HS-27A (cell line): ENCODE results near the gene ELMO1.

Experiments
- DNase-seq: peaks from one replicate; pipeline ENCODE4 v3.0.0-alpha.2; 2012; ENCODE audit warnings: low read depth, missing footprints

The ELMO1 gene

DNA sequence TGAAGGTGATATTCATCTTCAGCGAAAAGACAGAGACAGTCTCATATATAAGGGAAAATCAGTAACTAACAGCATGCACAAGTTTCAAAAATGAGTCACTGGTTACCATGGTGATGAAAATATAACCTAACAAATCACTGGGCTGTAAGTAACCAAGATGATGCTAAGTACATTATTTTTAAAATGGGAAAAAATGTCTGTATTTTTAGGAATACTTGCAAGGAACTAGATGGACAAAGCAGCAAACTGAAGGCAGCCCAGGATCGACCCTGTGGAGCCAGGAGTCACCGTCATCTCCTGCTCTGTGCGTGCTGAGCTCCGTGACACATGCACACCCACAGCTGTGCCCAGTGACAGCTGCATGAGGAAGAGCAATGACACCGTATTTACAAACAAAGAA, 137.3 kb downstream of the ELMO1 start:
- no peak for DNase-seq

DNA sequence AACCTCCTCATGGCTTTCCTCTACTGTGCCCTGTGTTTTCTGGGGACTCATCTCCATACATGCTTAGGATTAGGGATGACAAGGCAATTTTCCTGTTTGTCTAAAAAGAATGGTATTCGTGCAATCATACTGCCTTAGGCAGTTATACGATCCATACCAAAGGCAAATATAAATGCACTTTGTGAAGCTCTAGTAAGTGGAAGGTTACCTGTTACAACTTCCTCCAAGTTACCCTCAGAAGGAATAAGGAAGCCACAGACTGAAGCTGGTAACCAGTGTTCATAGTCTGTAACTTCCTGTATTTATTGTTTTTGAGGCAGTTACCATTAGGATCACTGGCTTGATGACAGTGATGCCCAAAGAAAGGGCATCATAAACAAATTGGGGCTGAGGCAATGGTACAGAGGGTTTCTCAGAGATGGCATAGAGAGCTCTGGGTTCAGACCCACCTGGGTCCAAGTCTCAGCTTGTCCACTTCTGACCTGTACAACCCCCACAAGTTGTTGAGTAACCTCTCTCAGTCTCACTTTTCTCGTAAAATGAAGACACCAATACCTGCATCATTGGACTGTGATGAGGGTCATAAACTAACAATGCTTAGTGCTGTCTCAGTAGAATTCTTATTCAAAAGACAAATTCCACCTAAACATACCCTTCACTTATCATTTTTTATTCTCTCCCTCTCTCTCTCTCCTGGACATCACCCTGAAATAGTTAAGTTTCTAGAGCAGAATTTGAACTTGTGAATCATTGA, 138.2 kb downstream of the ELMO1 start:
- DNase-seq = no peak

DNA sequence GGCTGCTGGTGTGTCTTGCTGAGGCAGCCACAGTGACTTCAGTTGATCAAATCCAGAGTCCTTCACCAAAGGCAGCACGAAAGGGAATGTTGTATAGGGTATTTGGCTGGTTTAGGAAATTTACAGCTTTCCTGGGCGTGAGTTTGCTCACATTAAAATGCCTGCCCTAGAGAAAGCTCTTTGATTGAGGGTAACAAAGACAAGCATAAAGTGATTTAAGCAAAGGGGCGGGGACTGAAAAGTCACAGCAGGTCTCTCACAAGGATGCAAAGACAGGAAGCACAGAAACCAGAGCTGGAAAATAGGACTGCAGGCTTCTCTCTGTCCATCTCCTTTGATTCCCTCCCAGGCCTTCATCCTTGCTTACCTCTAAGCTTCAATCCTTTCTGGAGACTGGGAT, 139.2 kb downstream of the ELMO1 start:
- DNase-seq = no peak

DNA sequence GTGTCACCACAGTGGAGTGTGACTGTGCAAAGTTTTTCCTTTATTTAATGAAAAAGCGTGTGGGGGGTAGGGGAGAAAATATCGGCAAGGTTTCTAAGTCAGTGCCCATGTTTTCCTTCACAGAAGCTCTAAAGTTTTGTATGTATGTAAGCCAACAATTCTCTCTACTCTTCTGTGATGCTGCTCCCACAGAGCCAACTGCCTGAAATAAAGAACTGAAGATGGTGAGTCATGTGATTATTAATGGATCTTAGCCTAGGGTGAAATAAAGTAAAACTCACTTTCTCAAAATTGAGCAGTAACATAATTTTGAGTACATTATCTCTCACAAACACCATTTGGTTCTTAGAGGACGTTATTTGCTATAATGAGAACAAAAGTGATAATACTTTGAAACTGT, 143.7 kb downstream of the ELMO1 start:
- DNase-seq = no peak

DNA sequence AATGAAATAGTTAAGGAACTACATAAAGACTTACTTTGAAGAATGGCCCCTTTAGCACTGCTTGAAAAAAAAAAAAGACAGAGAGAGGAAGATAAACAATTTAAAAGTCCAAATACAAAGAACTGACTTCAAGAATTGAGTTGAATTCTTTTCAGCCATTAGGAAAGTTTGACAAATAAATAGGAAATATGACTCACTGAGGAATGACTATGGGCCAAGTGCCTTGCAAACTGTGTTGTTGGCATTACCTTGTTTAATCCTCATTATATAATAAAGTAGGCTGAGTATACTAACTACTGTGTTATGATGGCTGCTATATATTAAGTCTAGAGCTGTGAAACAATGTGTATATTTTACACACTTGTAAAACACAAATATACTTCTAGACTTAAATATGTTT, 151.1 kb downstream of the ELMO1 start:
- DNase-seq = no peak

DNA sequence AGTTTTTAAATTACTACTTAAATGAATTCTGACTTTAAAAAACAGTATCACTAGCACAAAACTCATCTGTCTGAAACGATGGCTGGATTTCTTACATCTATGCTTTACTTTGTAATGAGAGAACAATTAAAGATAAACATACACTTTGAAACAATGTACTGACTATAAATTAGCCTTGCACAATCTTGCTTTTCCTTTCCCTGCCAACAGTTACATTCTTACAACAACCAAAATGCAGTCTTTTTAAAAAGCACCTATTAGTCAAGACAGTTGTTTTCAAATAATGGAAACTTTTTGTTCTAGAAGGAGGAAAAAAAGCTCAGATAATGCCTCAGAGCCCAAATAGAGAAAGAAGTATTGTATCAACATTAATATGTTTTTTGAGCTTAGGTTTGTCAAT, 153.3 kb downstream of the ELMO1 start:
- DNase-seq = no peak

DNA sequence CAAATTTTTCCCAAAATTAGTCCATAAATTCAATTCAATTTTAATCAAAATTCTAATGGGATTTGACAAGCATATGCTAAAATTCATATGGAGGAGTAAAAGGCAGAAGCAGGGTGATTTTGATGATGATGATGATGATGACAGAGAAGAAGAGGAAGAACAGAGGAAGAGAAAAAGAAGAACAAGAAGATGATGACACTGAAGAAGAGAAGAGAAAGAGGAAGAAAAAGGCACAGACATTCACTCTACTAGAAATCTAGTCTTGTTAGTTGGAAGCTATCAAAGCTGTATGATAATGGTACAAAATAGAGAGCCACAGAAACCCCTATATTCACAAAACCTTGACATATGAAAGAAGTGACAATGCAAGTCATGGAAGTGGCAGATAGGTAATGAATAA, 157.9 kb downstream of the ELMO1 start:
- DNase-seq = no peak

DNA sequence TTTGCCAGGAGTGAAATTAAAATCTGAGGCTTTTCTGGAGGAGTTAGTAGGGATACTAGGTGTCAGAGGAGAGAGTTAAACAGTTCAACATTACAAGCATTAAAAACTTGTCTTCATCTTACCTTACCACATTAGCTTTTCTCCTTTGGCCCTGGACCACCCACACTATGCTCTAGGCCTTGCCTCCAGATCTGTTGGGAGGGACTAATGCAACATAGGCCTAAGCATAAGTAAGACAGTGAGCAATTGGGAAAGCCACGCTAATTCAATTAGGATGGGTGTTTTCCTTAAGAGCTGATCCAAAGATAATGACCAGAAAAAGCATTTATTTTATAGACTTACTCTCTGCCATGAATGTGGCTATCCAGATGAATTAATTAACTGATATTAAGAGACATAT, 158.9 kb downstream of the ELMO1 start:
- no peak for DNase-seq

DNA sequence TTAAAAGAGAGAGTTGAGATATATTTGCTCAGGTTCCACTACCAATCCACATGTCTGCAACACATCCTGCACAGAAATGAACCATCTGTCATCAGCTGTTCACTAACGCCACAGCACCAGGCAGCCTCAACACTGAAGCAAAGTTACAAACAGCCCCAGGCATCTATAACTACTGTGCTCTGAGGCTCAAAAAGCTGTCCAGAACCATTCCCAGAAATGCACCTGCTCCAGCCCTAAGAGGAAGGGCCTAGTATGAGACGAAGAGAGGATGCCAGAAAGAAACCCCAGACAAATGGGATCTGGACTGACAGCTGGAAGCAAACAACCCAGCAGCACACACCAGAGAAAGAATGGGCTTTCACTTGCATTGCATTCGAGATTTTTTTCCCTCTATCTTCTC, 159.3 kb downstream of the ELMO1 start:
- DNase-seq = no peak

DNA sequence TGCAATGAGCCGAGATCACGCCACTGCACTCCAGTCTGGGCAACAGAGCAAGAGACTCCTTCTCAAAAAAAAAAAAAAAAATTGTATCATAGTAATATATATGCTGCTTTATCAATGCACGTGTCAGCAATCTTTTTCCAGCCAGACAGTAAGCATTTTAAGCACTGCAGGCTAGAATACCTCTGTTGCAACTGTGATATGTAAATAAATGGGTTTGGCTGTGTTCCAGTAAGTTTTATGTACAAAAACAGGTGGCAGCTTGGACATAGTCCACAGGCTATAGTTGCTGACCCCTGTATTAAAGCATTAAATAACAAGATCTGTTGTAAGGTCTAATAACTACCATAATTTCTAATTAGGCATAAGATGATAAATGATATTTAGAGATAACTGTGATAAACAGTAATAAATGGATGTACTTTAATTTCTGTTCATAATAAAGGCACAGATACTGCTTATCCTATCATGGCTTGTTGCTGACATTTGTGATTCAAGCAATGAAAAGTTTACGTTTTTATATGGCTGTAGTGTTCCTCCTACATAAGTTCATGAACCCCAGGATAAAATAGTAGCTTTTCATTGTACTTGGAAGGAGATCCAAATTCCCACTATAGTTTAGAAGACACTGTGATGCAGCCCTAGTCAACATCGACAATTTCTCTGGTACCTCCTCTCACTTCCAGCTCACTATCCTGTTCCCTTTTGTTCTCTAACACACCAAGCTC, 161.4 kb downstream of the ELMO1 start:
- DNase-seq = no peak

DNA sequence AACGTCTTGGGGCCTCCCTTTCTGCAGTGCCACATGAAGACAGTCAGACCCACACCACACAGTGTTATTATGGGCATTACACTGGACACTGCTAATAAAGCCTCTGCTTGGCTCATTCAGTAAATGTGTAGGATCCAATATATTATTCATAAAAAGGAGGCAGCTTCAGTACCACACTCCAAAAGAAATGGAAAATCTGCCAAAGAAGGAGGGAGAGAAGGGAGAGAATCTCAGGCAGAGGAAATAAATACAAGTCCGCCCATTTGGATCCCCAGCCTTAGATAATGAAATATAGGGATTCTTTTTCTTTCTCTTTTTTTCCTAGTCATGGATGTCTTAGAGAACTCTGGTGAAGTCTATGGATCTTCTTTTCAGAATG, 162.2 kb downstream of the ELMO1 start:
- no peak for DNase-seq

DNA sequence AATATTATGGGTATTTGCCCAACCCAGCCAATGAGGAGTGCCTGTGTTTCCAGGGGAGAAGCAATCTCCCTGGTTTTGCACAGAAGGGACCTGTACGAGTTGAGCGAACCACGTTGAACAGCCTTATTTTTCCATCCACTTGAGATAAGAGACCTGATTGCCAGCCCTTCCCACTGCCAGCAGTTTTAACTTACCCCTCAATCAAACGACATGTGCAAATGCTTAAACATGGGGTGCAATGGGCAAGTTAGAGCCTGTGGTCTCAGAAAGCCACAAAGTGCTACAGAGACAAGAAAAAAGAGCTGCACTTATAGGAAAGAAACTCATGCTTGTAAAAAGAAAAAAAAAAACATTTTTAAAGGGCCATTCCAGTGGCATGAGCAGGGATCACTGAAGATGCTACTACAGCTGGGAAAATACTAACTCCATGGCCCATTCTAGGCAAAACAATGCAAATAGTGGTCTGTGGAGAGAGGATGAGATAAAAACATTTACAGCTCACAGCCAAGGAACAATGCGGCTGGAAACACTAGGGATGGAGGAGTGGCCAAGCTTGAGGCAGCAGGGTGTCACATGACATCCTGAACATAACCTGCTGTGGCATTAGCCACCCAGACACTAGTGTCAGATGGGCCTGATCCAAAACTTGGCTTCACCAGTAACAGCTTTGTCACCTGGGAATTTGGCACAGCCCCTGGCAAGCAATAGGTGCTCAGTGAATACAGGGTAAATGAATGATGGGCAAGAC, 162.8 kb downstream of the ELMO1 start:
- no peak for DNase-seq

DNA sequence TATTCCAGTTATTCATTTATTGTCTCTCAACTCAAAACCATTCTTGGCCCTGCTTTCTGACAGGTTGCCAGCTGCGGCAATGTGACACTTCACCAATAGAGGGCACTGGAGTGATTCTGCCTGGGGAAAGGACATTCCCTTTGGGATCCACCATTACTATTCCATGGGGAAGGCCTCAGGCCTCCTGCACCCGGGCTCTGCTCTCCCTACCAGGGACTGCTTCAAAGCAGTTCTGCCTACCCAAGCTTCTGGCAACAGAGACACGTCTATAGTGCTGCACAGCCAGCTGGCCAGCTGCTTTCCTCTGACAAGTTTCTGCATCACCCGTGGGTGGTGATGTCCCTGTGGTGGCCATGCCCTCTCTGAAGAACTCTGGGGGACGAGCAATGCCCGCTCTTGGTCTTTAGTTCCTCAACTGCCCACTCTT, 163.8 kb downstream of the ELMO1 start:
- no peak for DNase-seq

DNA sequence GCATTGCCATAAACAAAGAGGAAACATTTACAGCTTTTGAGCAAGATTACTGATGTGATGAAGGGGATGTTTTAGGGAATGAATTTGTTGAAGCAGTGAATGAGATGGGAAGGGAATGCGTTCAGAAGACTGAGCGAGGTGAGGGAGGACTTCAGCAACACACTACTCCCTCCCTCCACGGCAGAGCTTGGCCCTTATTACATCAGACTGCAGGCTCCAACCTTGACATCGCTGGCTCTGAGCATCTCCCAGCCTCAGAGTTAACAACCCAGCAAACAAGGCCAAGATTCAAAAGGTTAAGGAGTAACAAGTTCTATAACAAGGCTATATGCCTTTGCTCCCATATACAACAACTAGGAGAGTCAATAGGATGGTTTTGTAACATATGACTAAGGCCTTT, 164.4 kb downstream of the ELMO1 start:
- no peak for DNase-seq

DNA sequence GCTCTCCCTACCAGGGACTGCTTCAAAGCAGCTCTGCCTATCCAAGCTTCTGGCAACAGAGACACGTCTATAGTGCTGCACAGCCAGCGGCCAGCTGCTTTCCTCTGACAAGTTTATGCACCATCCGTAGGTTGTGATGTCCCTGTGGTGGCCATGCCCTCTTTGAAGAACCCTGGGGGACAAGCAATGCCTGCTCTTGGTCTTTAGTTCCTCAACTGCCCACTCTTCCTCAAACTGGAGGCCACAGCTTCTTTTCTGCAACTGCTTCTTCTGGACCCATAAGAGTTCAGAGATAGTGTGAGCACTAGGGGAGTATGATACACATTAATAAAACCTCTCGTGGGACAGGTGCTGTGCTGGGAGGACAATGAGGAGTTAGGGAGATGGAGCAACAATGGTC, 164.9 kb downstream of the ELMO1 start:
- no peak for DNase-seq

DNA sequence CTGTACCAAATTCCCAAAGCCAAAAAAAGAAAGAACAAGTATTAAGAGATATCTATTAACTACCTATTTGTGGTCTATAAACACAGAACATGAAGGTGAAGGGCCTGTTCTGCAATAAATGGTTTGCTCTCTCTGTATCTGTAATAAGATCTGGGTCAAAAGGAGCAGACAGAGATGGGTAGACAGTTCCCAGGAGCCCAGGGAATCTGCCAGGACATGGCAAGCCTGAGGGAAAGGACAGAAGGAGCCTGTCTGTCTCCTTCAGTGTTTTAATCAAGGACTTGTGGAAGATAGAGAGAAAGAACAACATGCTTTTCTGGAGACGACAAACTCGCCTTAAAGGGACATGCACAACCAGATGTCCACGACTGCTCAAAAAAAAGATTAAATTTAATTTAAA, 165.7 kb downstream of the ELMO1 start:
- DNase-seq = no peak

DNA sequence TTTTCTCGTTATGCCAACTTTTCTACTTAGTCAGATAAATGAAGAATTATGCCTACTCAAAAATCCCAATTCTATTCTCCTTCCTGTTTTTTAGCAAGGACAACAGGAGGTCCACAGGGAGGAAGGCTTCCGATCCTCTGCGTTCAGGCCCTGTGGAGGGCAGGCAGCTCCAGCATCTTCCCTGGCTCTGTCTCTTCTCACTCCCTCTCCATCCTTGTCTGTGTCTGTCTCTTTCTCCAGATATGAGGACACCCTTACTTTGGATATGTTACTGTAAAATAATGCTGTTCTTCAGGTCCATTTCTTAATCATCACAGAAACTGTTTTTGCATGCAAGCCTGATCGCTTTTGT, 166.6 kb downstream of the ELMO1 start:
- DNase-seq = no peak

DNA sequence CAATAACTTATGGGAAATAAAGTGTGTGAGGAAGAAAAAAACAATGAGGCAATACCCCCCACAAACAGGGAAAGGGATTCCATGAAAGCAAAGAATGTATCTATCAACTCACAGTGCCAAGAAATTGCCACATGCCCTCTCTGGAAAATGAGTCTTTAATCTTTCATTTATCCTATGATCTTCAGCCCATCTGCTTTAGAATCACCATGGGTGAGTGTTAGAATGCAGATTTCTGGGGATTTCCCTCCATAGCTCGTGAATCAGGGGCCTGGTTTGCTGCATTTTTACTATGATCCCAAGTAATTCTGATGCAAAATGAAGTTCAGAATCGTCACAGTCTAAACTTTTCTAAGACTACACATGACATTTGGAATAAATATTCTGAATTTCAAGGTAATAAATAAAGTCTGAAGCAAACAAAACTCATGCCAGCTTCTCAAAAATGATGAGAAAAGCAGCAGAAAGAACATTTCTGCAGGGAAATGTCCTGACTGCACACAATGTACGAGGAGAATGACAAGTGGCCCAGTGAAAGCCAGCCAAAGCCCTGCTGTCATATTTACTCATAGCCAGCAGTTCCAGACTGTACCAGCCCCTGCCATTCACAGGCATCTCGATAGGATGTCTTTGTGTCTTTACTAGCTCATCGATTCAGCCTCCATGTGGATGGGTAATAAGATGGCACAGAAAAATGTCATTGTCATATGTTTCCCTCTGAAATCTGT, 167.1 kb downstream of the ELMO1 start:
- no peak for DNase-seq

DNA sequence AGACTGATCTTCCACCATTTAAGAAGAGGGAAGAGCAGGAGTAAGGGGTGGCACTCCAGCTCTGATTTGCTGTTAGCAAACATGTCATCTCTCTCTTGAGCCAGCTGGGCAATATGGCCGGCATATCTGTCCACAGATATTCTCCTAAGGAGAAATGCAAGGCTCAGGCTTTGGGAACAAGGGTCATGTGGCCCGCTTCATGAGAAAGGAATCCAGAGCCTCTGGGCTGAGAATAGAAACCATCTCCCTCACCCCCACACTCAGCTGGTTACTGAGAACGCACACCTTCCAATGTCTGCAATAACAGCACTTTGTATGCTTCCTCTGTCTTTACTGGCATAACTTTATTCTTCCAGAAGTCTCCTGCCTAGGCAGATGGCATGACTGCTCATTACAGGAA, 171.2 kb downstream of the ELMO1 start:
- DNase-seq = no peak

DNA sequence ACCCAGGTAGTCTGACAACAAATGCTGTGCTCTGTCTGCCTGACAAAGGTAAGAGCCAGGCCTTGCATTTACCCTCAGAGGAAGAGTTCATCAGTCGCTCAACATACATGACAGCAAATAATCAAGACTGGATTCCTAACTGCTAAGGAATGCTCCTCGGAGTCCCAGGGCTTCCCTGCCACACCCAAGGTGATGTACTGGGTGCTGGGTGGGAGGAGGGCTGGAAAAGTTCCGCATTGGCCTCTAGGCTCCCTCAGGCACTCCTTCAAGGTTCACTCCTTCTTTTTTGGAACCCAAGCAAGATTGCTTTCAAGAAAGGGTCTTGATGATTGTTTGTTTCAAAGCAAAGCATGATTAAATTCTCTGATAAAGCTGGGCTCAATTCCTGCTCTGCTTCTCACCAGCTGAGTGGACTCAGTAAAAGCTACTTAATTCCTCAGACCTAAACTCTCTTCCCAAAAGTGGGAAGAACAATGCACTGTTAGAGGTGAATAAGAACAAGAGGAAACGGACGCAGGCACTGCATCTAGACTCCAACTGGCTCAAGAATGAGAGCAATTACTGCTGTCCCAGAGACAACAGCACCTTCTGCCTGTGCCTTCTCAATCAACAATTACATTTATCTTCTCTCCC, 173.5 kb downstream of the ELMO1 start:
- DNase-seq = no peak

DNA sequence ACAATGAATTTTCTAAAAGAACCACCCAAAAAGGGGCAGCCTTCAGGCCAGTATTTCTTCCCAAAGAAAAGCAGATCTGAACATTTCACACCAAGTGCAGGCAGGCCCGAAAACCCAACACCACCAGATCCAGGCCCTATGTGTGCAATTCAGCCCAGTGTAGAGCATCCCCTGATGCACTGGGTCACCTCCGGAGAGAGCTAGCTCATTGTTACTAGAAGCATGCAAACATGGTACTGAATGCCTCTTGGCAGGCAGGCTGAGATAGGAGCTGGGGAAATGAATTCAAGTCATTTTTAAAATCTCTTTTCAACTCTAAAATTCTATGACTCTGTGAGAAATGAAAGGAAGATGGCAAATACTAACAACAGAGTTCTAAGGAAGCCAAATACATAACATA, 174.8 kb downstream of the ELMO1 start:
- DNase-seq = no peak
